GM21360 (cell line): ENCODE data around the gene CYBC1.
A peak's percentile ranks its signal among the peaks of the same experiment; 100 is the strongest.
"Not testable (repeated sequence)": the region's sequence is repeated elsewhere in the genome, so short reads cannot be mapped to it uniquely, and the experiment has no call there.

ENCODE experiments used
- ATAC-seq: cut with Tn5 transposase; IDR thresholded peaks from one replicate; pipeline ENCODE4 v1.9.1; 2021; ENCODE audit warnings: mild to moderate bottlenecking, moderate library complexity; ENCODE audit not compliant: unreplicated experiment

Gene CYBC1

GRCh38 chr17:82435601-82436583, 14.7 kb downstream of the CYBC1 start:
- no peak for ATAC-seq

DNA sequence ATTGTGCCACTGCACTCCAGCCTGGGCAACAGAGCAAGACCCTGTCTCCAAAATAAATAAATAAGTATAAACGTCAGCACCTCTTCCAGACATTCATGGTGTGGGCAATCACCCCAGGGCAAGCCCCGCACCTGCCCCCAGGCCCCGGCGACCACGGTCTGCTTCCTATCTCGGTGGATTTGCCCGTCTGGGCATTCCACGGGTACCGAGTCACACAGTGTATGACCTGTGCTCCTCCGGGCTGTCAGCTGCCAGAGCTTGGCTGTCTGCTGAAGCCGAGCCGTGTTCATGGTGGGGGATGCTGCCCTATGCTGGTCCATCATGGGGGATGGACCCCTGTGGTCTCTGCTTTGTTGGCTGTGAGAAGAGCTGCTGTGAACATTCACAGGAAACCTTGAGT, 15.4 kb downstream of the CYBC1 start:
- no peak for ATAC-seq

GRCh38 chr17:82434216-82434565, 16.4 kb downstream of the CYBC1 start:
- no peak for ATAC-seq

- ATAC-seq = no peak
Observed at GRCh38 chr17:82433560-82434215, 16.9 kb downstream of the CYBC1 start.

- no peak for ATAC-seq
Observed at GRCh38 chr17:82432017-82432416, 18.5 kb downstream of the CYBC1 start.

DNA sequence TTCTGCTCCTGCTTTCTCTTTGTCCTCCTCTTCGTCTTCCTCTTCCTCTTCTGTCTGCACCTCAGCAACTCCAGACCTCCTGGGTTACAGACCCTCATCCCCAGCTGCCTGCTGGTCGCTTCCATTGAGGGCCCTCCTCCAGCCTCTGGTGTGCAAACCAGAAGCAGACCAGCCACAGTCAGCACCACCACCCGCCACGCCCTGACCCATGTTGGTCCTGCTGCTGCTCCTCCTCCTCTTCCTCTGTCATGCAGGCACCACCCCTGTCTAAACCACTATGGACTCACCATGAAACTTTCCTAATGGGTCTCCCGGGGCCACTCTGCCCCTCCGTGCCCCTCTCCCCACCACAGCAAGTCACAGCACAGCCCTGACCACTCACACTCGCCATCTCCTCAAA, 20.7 kb downstream of the CYBC1 start:
- no peak for ATAC-seq

DNA sequence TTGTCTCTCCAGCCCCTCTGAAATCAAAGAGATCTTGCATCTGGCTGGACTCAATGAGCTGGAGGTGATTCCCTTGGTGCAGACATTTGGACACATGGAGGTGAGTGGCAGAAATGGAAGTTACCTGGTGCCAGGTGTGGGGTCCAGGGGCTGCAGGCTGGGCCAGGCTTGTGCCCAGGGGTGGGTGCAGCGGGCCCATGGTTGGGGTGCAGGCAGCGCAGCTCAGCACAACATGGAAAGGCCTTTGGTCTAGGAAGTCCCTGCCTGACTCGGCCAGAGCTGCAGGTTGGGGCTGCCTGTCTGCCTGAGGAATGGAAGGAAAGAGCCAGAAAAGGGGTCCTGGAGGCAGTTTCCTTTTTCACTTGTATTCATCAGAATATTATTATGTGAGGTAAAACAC, 22.0 kb downstream of the CYBC1 start:
- ATAC-seq = no peak

DNA sequence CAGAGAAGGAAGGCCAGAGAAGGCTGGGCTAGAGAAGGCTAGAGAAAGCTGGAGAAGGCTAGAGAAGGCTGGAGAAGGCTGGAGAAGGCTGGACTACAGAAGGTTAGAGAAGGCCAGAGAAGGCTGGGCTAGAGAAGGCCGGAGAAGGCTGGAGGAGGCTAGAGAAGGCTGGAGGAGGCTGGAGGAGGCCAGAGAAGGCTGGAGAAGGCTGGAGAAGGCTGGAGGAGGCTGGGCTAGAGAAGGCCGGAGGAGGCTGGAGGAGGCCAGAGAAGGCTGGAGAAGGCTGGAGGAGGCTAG, 25.7 kb downstream of the CYBC1 start:
- no peak for ATAC-seq

DNA sequence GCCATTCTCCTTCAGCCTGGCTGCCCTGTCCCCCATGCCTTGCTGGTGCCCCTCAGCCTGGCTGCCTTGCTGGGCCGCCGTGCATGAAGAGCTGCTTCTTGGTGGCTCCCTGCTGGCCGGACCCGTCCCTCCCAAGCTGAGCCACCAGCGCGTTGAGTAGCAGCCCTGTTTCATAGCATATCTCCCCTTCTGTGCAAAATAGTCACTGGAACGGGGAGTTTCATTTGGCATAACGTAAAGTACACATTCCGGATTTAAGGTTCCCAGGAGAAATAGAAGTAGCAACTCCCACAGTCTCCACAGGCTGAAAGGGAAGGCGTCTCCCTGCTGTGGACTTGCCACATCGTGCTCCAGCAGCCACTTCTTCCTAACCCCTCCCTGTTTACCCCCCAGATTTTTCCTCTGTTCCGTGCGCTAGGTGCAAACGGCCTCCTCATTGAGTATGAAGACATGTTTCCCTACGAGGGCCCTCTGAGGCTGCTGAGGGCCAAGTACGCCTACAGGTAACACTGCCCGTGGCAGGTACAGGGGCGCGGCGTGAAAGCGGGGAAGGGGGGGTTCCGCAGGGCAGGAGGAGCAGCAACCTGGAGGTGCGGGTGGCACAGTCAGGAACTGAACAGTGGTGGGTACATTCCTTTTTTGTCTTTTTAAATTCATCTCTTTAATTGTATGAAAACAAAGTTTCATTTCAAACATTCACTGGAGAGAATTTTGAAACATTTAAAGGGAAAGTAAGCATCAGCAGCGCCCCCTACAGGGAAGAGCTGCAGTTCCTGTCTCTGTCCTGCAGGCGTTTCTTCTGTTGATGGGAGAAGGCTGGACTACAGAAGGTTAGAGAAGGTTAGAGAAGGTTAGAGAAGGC, 26.3 kb downstream of the CYBC1 start:
- no peak for ATAC-seq

GRCh38 chr17:82419540-82419939, 31.0 kb downstream of the CYBC1 start:
- no peak for ATAC-seq

DNA sequence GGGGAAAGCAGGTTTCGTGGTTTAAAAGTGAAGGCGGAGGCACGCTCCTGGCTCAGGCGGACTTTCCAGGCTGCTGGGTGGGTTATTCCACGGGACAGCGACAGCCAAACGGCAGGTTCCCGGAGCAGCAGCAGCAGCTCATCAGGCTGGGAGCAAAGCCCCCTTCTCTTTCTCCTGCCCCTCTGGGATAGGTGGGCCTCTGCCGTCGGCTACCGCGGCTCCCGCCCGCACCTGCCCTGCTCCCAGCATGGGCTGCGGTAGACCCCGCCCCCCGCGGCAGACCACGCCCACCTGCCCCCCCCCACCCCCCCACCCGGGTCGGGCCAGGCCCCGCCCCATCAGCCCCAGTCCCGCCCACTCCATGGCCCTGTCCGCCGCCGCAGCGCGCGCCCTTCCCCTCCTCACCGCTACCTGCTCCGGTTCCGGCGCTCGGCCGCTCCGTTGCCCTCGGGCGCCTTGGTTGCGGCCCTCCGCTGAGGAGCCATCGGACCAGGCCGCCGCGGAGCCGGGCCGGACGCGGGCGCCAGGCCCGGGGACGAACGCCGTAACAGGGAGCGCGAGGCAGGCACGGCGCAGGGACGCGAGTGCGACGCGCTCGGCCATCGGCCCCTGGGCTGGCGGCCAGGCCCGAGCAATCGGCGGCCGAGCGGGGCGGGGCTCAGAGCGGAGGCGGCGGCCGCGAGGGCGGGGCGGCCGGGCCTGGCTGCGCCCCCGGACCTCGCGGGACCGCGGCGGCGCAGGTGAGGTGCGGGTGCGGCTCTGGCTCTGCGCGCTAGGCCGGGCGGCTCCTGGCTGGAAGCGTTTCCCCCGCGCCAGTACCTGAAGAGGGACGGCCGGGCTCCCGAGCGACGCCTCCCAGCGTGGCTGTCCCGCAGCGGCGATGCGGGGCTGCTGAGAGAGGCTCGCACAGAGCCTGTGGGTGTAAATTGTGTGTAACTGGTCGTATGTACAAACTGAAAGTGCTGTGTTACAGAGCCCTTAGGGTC, 32.3 kb downstream of the CYBC1 start, which contains the start of the genes HEXD and OGFOD3:
Gene HEXD, plus strand, starts transcription at position 347 of the 986 bp plus-strand sequence. CDS start 1,453 bp downstream, outside the sequence.
Gene OGFOD3, minus strand, starts transcription at position 586 of the 986 bp plus-strand sequence. Its CDS starts 101 bp downstream, at position 485.
- peak; percentile 81 for ATAC-seq

DNA sequence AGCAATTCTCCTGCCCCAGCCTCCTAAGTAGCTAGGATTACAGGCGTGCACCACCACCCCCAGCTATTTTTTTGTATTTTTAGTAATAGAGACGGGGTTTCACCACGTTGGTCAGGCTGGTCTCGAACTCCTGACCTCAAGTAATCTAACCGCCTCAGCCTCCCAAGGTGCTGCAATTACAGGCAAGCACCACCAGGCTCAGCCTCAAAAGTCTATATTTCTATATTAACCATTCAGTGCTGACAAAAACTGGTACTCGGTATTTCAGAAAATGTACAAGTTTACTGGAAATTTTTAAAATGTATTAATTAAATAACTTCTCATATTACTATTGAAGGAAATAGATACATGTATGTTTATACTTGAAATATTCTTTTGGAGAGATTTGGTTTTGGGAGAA, 33.8 kb downstream of the CYBC1 start:
- ATAC-seq = no peak

GRCh38 chr17:82416264-82416663, 34.3 kb downstream of the CYBC1 start:
- no peak for ATAC-seq

GRCh38 chr17:82415786-82416185, 34.8 kb downstream of the CYBC1 start:
- no peak for ATAC-seq

DNA sequence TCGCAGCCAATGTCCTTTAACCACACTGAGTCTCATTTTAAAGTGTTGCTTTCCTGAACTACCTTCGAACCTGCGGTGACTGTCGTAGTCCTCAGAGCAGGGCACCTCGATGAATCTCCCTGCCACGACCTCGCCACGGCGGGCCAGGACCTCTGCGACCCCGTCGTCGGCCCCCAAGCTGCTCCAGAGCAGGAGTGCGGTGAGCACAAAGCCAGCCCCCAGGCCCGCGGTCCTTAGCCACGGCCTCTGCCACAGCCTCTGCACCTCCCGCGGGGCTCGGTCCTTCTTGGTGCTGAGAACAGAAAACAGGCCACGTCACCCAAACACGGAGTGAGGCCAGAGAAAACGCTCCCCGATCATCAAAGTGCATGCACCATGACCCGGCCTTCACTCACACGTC, 35.2 kb downstream of the CYBC1 start:
- ATAC-seq = no peak

DNA sequence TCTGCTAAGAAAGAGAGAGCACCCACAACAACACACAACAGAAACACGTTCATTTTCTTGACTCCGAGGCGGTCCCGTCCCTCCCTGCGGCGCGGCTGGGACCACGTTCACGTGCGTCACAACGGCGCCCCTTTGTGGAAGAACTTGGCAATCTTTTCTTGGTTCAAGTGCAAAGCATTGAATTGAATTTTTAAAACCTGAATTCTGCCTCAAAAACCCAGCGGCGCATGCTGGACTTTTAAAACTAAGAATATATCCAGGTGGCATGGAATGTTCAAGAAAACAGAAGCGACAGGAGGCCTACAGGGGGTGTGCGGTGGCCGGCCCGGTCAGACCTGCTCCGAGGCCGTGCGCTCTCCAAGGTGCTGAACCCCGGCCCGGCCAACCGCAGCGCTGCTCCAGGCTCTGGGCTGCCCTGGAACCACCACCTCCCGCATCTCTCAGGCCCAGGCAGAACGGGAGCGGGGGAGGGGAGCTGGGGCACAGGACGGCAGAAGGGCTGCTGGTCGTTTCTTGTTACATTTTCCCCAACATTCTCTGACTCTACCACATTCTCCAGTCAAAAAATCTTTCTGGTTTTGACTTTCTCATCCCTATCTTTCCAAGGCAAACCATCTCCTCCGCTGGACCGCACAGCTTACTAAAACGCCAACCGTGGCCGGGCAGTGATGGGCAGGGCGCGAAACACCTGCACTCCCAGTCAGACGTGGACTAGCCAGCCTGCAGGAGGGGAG, 35.8 kb downstream of the CYBC1 start:
- no peak for ATAC-seq

DNA sequence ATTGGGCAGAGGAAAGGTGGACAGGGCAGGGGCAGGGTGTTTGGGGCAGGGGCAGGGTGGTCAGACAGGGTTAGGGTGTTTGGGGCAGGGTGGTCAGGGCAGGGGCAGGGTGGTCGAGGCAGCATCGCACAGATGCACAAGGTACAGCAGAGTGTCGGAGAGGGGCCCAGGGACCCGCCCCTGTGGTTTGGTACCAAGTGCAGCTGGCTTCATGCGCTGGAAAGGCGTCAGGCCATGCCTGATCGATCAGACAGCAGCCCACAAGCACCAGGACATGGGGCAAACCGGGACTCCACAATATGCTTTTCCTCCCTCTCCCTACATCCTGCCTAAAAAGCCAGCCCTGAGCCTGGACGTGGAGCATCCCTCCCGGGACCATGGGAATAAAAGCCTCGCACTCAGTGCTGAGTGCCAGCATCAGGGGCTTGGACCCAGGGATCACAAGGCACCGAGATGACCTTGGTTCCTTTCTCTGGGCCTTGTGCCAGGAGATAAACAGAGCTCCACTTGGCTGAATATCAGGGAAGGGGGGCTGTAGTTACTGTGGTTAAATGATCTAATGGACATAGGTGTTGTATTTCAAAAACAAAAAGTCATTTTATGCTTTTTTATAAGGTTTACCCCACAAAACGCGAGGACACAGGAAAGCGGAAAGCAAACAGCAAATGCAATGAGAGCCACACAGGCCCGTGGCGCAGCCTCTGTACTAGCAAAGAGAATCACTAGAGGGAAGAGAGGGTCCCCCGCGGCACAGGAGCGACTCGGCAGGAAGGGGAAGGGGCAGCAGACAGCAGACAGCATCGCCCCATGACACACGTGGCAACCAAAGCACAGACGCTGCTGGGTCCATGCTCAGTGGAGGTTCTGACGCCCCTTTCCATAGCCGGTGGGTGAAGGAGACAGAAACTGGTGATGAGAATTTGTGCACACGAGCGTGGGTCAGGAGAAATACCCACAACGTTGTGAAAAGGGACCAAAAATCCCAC, 37.7 kb downstream of the CYBC1 start:
- ATAC-seq = no peak

- ATAC-seq = not testable (repeated sequence)
Observed at GRCh38 chr17:82412081-82412480, 38.5 kb downstream of the CYBC1 start.
